Bladder microvascular endothelial cell (primary cell): ENCODE measurements around the gene STMND1. TPM values are rescaled to one million over a fixed set of nuclear protein-coding genes. Genes with fewer than 3 reads are reported as not detected.

Experiments
- total RNA-seq: library from RNA; depleted of rRNA; stranded (reverse); fragments of >200 nt; gene quantifications from 2 replicates; pipeline ENCODE4 v1.2.3, GENCODE V29; 2014

Gene STMND1
- not detected in 2 replicates for total RNA-seq

DNA sequence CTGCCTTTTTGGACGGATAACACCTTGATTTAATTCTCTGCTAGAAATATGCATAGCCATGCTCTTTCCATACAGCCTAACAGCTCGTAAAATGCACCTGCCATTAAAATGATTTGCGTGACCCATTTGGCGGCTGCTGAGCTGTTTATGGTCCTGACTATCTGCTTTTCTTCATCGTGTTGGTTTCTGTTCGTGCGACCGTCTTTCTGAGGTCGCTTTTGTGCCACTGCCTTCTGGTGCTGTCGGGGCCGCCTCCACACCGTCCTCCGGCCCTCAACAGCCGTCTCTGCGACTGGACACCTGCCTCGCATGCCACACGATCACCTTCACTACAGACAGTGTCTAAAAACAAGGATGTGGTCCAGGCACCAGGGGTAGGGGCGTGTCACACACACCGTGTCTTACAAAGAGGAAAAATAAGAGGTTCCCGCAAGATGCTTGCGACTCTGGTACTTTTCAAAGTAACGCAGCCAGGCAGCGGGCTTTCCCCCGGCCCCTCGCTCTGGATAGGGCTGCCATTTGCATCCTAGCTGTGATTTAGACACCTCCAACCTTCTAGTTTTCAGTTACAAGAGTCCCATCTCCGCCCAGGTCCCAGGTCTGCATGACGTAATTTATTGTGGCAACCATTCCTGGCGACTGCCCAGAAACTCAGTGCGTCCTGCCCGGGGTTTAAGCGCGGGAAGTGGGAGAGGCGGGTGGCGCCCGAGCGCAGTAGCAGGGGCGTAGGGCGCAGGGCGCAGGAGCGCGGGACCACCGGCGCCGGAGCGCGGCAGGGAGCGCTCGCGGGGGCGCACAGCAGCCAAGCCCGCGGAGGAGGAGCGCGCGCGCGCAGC is at the start of gene STMND1:
Gene STMND1 (plus strand): TSS at position 629 of the 836 bp plus-strand sequence. CDS start 208 bp downstream, outside the sequence.

Other genes with a start within 250 kb of the STMND1 start
- gene RBM24, start 179.3 kb downstream of the STMND1 start, total RNA-seq = 1.2 and 2.4 TPM in 2 replicates